GM21423 (cell line): ENCODE results near the gene OR8G1.
"Not testable (repeated sequence)": the region's sequence is repeated elsewhere in the genome, so short reads cannot be mapped to it uniquely, and the experiment has no call there.

ENCODE experiments used
- ATAC-seq: cut with Tn5 transposase; IDR thresholded peaks from one replicate; pipeline ENCODE4 v1.9.1; 2021; ENCODE audit warnings: mild to moderate bottlenecking, moderate library complexity; ENCODE audit not compliant: unreplicated experiment

Gene OR8G1, protein sequence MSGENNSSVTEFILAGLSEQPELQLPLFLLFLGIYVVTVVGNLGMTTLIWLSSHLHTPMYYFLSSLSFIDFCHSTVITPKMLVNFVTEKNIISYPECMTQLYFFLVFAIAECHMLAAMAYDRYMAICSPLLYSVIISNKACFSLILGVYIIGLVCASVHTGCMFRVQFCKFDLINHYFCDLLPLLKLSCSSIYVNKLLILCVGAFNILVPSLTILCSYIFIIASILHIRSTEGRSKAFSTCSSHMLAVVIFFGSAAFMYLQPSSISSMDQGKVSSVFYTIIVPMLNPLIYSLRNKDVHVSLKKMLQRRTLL

DNA sequence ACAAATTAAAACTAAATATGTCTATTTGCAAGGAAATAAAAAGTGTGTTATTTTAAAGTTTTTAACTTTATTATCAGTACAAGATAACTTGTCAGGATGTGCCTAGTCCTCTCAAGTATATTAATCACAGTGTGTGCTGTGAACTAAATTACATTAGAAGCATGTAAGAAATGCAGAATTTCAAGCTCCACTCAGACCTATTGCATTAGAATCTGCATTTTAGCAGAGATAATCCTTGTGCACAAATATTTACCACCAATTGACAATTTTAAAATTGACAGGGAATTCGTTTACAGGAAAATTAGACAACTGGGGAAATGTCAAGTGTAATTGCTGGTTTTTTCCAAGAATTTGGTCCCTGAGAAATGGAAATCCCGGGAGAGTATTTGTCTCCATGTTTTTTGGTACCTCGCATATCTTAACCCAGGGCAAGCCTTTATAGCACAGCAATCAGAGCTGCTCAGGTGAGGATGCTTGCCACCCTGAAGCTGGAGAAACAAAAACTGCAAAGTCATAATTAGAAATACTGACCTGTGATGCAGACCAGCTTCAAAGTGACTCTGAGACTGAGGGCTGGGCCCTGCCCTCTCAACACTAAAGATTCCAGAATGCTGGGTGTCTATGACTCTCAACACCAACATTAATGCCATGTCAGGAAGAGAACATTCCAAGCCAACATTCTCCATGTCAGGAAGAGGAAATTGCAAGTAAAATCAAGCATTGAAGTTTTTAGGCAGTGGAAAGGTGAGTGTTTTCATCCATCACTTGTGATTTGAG, at the start of gene OR8G1:
Gene OR8G1 (plus strand): TSS at position 475 of the 777 bp plus-strand sequence. CDS start 8,581 bp downstream, outside the sequence.
- ATAC-seq = no peak

DNA sequence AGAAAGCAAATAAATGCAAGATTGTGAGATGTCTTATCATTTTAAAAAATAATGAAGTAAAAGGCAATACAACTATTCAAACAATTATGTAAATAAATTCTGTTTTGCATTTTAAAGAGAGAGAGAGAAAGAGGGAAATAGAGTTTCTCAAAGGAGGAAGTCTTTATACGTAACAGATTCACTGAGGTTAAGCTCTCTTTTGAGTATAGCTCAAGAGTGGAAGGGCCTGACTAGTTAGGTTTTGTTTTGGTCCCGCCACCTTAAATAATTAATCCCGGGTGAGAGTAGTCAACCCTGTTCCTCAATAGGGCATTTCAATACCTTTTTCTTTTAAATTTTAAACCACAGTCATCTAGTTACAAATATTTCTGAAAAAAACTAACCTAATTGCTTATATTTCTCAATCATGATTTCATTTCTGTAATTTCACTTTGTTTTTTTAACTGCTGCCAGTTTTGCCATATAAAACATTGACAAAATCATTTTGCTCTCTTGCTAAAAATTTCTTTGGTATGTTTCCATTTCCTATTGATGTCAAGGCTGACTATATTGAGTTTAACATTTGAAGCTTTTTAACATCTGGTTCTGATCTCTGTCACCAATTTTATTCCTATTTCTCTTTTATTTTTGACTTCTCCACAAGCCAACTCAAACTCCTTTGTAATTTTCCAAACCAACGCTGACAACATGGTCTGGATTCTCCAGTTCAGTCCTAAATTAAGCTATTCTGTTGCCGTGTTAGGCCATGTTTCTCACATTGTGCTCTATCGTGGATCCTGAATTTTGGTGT, 47.5 kb upstream of the OR8G1 start:
- ATAC-seq = peak; percentile 89

DNA sequence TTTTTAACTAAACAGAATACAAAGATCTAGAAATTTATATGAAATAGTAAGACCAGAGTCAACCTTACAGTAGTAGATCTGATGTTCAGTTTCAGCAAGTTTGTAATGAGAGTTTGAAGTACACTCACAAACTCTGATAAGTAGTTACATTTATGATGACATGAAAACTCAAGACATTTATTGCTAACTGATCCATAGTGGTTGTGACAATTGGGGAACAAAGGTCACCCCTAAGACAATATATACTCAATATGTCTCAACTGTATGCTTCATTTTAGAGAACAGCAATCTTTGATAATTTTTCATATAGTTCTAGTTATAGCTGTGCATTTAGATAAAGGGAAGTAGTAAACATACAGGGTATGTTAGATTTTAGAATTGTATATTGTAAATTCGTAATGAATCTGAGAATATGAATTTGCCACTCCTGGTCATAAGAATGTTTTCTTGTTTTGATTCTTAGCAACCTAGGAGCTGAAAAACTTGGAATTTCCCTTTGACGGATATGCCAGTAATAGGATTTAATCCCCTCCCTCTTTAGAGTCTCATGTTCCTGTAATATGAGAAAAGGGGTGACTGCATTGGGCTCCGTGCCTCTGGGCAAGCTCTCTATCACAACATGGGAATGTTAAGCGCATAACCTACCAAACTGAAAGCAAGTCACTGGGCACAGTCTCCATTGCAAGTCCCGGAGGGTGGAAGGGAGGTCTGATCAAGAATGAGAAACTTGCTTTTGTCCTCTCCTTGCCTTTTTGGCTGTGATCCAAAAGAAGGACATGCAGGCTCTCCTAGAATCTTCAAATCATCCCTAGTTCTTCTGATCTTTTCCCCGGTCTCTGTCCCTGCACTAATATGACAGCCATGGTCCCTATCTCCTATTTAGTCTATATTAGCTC, 46.4 kb upstream of the OR8G1 start:
- no peak for ATAC-seq

DNA sequence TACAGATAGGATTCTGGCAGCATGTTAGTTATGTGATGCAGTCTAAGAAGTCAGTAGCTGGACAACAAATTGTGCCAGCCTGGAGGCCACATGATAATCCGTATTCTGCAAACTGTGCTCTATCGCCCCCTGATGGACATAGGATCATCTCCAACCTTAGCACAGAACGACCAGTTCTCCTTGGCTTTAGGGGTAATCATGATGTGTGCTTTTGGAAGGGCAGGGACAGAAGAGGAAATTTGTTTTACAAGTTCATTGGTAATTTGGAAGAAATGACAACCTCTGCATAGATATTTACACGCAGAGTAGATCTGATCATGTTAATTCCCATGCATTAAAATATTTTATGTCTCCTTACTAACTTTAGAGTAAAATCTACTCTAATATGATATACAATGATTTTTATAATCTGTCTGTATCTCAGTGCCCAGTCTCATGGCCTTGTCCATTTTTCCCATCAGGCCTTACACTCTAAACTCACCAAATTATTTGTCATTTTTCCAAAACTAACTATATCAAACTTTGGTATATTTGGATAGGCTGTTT, 45.6 kb upstream of the OR8G1 start:
- peak; percentile 67 for ATAC-seq

DNA sequence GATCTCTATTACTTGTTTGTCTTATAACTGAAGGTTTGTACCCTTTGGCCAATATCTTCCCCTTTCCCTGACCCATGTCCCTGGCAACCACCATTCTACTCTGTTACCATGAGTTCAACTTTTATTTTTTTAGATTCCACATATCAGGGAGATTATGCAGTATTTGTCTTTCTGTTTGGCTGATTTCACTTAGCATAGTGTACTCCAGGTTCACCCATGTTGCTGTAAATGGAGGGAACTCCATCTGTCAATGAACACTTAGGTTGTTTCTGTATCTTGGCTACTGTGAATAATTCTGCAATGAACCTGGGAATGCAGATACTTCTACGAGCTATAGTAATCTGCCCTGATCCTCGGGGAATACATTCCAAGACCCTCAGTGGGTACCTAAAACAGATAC, 42.9 kb upstream of the OR8G1 start:
- ATAC-seq = no peak

DNA sequence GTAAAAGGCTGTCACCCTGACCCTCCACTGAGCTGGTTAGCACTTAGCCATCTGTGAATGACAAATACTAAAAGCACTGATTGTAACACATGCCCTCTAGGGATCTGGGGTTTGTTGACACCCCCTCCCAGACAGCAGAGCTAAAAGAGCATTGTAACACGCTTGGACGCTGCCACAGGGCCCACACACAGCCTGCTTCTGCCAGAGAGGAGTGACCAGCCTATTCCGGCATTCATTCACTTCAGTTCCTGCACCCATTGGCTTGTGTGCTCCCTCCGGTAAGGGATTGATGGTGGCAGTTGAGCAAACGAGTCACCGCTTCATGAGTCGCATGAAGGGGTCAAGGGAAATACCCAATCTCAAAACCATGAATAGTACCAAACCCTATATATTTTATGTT, 42.0 kb upstream of the OR8G1 start:
- no peak for ATAC-seq

DNA sequence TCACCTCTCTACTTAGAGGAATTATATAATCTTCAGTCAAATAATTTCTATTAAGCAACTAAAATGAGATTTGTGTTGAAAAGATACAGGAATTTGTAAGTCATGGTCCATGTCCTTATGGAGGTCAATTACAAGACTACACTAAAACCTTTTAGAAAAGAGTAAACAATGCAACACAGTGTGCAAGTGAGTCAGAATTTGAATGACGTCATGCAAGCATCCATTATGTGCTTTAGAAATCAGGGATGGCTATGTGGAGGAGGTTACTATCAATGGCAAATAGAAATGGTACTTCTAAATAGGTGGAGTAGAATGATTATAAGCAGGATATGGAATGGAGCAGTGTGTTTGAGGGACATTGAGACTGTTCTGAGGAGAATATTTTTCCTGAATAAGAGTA, 41.2 kb upstream of the OR8G1 start:
- ATAC-seq = no peak

DNA sequence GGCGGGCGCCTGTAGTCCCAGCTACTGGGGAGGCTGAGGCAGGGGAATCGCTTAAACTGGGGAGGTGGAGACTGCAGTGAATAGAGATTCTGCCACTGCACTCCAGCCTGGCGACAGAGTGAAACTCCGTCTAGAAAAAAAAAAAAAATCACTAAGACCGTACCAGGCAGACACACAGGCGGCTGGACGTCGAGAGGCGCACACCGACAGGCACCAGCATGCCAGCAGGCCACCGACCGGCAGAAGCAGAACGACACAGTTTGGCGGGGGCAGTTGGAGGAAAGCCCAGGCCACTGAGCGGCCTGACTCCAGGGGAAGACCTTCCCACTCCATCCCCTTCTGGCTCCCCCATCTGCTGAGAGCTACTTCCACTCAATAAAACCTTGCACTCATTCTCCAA, 40.2 kb upstream of the OR8G1 start:
- ATAC-seq = no peak

DNA sequence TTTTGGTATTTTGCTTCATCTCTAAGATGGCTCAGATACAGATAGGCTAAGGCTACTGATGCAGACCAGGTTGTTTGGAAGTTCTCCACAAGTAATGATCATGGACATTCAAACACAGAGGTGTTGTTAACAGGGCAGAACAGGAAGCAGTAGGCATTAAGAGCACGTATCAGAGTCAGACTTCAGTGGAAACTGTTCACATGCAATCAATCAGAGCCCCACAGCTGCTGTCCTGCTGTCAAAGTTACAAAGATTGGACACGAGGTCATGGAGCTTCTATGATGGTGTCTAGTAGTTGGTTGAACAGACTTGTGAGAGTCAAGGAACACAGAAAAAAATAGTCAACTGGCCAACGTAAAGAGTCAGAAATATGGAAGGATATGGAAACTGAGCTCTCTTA, 37.9 kb upstream of the OR8G1 start:
- no peak for ATAC-seq

DNA sequence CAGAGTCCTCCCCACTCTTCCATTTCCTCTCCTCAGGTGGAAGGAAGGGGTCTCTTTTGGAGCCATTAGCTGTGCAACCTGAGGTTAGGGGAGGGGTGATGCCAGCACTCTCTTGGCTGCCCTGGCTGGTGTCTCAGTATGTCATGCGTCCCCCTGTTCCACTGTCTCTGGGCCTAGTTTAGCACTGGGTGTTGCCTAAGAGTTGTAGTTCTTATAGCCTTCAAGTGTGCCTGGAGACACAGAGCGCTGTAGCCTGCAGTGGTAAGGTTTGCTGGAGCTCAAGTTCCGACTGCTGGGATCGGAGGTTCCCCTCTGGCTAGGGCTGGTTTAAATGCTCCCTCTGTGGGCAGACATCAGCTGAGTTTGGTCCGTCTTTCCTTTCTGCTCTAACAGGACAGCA, 36.9 kb upstream of the OR8G1 start:
- ATAC-seq = no peak

DNA sequence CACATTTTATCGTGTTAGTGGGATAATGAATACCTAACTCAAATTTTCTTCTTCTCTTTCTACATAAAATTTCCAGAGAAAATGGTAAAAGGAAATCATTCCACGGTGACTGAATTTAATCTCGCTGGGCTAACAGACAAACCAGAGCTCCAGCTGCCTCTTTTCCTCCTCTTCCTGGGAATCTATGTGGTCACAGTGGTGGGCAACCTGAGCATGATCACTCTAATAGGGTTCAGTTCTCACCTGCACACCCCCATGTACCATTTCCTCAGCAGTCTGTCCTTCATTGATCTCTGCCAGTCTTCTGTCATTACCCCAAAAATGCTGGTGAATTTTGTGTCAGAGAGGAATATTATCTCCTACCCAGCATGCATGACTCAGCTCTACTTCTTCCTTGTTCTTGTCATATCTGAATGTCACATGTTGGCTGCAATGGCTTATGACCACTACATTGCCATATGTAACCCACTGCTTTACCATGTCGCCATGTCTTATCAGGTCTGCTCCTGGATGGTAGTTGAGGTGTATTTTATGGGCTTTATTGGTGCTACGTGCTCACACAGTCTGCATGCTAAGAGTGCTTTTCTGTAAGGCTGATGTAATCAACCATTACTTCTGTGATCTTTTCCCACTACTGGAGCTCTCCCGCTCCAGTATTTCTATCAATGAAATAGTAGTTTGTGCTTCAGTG, 33.6 kb upstream of the OR8G1 start:
- no peak for ATAC-seq

DNA sequence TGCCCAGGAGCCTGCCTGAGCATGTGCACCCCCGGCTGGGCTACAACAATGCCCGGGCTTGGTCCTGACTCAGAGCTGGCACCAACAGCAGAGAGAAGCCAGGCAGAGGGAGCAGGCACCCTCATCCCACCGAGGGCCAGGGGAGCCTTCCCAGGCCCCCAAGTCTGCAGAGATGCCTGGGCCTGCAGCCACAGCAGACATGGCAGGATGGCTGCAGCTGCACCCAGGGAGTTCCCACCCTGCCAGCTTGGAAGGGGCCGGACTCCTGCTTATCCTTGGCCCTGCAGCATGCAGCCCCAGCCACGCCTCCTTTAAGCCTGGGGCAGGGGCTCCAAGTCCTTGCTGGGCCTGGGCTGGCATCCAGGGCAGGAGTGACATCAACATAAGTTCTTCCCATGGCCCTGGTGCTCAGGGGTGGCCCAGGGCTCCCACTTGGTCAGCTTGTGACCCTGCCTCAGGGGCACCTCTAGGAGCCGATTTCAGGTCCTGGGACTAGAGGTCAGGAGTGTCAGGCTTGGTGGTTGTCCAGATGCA, 31.0 kb upstream of the OR8G1 start:
- no peak for ATAC-seq

DNA sequence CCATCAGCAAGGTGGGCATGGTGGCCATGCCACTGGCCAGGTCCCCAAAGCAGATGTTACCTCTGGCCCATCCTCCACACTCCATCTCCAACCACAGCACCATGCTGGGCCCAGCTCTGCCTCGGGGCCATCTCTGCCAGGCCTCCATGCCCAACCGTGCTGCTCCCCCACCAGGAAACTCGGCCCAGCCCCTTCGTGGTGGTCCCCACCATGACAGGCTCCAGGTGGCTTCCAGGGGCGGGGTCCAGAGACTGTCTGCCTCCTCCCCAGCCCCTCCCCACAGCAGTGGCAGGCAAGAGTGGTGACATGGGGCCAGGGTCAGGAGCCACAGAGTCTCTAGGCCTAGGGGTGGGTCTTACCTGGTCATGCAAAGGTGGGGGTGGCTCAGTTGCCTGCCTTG, 30.5 kb upstream of the OR8G1 start:
- no peak for ATAC-seq

DNA sequence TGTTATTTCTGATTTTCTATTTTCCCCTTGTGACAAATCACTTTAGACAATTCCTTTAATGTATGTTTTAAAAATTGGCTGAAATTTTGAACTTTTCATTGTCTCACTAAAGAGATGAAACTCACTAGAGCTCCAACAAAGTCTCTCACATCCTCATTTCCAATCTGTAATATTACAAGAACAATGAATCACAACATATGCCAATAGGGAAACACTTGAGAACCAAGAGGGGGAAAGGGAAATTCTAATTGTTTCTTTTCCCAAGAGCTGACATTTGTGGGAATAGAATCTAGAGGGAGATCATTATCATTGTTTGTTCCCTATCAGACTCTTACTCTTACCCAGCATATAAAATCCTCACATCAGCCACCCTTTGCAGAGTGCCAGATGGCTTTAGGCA, 29.6 kb upstream of the OR8G1 start:
- no peak for ATAC-seq

DNA sequence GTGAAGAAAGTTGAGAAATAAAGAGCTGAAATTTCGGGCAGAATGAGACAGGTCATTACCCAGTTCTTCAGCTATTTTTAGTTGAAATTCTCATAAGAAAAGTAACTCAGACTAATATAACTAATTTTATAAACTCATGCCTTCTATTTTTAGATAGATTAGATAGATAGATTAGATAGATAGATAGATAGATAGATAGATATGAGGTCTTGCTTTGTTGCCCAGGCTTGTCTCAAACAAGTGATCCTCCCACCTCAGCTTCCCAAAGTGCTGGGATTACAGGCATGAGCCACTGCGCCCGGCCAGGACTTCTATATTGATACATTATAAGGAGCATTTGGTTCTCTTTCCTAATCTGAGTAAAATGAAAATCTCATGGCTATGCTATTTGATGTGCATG, 26.9 kb upstream of the OR8G1 start:
- ATAC-seq = no peak

DNA sequence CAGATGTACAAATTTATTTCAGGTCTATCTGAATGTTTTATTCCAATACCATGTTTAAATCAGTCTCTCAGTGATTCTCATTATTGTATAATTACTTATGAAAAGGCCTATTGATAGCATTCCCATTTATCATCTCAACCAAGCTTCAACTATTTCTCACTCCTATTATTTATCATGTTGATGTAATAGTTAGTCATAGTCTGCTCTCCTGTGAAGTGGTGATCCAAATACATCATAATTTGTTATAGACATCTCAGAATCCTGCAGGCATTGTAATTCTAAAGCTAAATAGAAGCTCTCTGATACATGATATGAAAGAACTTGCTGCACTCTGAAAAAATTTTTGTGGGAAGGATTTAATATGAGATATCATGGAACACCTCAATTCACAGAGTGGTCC, 21.8 kb upstream of the OR8G1 start:
- no peak for ATAC-seq

DNA sequence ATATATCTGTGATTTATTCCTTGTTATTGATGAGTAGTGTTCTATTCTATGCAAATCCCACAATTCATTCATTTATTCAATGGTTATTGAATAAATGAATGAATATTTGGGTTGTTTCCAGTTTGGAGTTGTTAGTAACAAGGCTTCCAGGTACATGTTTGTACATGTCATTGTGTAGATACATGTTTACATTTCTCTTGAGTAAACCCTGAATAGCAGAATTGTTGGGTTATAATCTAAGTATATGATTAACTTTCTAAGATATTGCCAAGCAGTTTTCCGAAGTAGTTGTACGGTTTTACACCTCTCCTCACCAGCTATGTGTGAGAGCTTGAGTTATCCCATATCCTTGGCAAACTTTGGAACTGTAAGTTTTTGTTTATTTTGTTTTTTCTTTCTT, 18.5 kb upstream of the OR8G1 start:
- no peak for ATAC-seq

DNA sequence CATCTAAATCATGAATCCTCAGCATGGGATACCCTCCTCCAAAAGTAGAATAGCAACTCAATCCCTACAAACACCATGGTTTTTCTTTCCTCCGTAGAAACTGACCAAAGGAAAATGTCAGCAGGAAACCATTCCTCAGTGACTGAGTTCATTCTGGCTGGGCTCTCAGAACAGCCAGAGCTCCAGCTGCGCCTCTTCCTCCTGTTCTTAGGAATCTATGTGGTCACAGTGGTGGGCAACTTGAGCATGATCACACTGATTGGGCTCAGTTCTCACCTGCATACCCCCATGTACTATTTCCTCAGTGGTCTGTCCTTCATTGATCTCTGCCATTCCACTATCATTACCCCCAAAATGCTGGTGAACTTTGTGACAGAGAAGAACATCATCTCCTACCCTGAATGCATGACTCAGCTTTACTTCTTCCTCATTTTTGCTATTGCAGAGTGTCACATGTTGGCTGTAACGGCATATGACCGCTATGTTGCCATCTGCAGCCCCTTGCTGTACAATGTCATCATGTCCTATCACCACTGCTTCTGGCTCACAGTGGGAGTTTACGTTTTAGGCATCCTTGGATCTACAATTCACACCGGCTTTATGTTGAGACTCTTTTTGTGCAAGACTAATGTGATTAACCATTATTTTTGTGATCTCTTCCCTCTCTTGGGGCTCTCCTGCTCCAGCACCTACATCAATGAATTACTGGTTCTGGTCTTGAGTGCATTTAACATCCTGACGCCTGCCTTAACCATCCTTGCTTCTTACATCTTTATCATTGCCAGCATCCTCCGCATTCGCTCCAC, 16.1 kb upstream of the OR8G1 start:
- not testable (repeated sequence) for ATAC-seq

DNA sequence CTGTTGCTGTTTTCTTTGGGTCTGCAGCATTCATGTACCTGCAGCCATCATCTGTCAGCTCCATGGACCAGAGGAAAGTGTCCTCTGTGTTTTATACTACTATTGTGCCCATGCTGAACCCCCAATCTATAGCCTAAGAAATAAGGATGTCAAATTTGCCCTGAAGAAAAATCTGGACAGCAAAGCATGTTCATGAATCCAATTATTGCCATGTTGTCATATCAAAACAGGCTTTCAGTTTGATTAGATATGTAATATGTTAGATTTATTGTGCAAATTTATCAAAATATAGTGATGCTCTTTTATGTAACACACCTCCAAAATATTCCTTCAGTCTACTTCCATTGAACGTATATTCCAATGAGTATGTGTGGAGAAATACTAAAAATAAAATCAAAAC, 15.4 kb upstream of the OR8G1 start:
- ATAC-seq = no peak
